ENCODE measurements around the gene ARPC2.
"Not testable (repeated sequence)": the region's sequence is repeated elsewhere in the genome, so short reads cannot be mapped to it uniquely, and the experiment has no call there.

The ARPC2 gene

DNA sequence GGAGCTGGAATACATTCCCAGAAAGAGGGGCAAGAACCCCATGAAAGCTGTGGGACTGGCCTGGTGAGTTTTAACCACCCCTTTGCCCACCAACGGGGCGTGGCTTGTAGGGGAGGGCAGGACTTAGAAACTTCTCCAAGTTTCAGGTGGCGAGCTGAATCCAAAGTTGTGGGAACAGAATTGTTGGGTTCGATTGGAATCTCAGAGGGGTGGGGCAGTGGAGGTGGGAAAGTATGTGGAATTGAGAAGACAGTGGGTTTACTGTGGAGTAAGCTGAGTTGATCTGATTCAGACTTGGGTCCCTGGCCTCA is 54.5 kb downstream of the ARPC2 start:
- no peak for DNase-seq (ENCODE audit: low read depth in 2 of 2)

DNA sequence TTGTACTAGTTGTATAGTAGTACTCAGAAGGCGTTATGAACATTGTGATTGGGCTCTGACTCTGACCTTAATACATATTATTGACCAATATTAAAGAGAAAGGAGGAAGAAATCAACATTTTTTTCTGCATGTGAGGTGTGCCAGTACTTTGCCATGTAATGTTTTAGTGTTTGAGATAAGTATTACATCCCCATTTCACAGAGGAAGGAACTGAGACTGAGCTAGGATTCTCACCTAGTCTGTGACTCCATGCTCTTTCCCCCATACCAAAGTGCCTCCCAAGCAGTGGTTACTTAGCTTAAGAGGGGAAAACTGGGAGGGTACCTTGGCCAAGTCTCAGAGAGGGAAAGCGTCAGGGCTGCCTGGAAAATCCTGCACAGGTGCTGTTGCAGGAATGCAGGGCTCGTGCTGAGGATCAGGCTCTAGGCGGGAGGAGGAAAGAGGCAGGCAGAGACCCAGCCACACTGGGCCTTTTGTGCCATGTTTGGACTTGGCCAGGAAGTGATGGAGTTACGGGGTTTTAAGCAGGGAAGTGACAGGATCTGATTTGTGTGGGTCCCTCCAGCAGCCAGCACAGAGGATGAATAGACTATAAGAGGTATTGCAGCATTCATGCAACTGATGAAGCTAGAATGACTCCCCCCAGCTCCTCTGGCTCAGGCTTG is 55.0 kb downstream of the ARPC2 start:
- no peak for DNase-seq (ENCODE audit: low read depth in 2 of 2)

DNA sequence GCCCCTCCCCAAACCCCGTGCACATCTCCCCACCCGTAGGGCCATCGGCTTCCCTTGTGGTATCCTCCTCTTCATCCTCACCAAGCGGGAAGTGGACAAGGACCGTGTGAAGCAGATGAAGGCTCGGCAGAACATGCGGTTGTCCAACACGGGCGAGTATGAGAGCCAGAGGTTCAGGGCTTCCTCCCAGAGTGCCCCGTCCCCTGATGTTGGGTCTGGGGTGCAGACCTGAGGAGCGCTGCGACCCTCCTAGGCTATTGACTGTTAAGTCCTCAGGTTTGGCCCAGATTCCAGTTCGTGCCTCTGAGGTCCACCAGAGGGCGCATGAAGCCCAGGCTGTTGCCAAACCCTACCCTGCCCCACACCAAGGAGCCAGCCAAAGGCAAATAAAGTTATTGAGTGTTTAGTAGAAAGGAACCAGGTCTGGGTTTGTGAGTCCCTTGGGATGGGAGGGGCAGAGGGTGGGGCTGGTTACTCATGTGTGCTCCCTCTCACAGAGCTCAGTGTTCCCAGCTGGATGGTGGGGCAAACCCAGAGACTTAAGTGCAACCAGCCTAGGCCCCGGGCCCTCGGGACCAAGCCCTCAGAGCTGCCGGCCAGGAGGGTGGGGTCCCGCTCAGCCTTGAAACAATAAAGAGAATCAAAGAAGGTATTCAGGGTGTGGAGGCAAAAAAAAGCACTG is 55.7 kb downstream of the ARPC2 start:
- DNase-seq (ENCODE audit: low read depth in 2 of 2): peak; percentile 61 to 65

DNA sequence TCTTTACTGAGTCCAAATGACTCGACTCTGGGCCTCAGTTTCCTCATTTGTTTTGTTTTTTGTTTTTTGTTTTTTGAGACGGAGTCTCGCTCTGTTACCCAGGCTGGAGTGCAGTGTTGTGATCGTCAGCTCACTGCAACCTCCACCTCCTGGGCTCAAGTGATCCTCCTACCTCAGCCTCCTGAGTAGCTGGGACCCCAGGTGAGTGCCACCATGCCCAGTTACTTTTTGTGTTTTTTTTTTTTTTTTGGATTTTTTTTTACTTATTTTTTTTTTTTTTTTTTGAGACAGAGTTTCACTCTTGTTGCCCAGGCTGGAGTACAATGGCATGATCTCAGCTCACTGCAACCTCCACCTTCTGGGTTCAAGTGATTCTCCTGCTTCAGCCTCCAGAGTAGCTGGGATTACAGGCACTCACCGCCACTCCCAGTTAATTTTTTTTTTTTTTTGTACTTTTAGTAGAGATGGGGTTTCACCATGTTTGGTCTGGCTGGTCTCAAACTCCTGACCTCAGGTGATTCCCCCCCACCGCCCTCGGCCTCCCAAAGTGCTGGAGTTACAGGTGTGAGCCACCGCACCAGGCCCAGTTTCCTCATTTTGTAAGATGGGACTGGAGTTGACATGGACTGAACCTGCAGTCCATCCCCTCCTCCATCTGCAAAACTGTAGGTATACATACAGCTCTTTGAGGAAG is 56.4 kb downstream of the ARPC2 start:
- DNase-seq (ENCODE audit: low read depth in 2 of 2): not testable (repeated sequence)

DNA sequence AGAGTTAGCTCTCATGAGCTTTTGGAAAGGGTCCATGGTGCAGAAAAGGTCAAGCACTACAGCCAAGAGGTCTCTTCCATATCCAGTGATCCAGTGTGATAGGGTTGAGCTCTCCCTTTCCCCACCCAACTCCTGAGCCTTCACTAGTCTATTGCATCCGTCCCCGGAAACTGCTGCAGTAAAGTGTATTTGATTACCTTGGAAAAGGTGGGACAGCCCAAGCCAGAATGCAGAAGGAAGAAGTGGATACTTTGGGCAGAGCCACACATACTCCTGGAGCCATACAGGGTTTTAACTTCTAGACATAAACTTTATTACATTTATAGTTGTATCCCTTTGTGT is 56.9 kb downstream of the ARPC2 start:
- no peak for DNase-seq (ENCODE audit: low read depth in 2 of 2)

DNA sequence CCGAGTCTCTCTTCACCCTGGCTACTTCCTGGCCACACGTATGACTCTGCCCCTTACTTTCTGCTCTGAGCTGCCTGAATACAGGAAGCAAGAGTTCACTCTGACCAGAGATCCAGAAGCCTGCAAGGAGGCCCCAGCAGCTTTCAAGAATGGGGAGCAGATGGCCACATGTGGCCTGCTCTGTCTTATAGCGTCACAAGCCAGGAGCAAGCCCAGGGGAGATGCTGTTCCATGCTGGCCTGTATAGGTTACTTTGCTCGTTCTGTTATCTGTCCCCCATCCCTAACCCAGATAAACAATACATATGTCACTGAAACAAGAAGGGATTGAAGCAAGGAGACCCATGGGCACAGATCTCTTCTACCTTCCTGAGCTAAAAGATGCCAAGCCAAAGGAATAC is 57.6 kb downstream of the ARPC2 start:
- DNase-seq (ENCODE audit: low read depth in 2 of 2): no peak

DNA sequence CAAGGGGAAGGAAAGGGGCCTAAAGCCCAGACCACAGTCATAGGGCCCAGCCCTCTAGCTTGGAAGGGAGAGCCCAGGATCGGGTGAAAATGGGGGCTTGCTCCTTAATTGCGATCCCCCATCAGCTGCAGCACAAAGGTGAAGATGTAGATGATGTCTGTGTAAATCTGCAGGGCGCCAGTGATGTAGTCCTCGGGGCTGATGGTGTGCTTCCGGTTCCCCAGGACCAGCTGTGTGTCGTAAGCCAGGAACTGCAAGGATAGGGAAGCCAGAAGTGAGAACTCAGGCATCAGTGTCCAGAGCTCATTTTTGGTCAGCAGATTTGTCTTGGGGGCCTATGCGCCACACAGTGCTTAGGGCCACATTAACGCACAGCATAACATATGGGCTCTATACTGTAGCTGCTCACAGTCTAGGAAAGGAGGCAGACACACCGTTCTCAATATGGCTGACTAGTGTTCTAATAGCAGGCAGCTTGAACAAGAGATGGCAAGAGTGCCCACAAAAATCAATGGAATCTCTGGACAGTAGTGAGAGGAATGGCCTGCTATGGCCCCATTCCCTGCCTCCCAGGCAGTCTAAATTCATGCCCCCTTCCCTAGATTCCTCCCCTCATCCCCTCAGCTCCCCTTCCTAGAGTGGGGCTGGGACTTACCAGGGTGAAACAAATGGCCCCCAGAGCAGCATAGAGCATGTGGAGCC is 58.5 kb downstream of the ARPC2 start:
- no peak for DNase-seq (ENCODE audit: low read depth in 2 of 2)

DNA sequence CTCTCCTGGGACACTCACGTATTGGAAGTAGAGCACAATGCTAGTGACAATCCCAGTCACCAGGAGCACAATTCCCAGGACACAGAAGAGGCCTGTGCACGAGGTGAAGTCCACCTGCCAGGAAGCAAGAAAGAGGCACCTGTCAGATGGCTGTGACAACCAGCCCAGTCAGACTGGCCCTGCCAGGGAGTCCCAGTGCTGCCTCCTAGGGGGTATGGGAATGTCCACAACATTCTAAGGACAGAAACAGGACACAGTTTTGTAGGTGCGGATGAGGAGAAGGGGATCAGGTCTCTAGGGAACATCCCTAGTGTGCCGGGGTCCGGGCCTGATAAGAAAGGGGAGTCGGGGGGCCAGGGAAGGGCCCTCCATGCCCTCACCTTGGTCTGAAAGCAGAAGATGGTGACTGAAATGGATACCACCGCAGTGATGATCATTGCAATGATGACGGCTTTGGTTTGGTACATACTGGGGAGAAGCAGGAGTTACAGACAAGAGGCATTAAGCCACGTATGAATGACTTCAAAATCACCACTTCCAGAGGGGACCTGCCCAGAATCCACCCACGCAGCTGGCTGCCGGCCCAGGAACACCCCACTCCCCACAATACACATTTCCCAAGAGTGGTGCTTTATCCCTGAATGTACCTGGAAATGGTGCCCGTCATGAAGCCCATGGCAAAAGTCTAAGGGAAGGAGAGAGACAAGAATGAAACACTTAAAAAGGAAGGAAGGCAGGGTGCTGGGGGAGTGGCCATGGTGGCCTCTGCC is 60.2 kb downstream of the ARPC2 start:
- DNase-seq (ENCODE audit: low read depth in 2 of 2): no peak

DNA sequence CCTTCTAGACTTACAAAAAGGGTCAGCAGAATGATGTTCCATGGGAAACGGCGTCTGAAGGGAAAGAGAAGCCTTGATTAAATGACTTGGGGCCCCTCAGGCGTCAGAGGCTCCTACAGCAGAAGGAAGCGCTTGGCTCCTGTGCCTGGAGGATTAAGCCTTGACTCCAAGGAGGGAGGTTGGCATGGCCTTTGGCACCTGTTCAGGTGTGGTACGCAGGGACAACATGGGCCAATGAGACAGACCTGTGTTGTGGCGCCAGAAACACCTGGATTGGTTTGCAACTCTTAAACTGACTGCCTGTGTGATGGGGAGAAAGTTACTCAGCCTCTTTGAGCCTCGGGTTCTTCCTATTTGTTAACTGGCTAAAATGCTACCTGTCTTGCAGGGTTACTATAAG is 60.9 kb downstream of the ARPC2 start:
- DNase-seq (ENCODE audit: low read depth in 2 of 2): no peak

DNA sequence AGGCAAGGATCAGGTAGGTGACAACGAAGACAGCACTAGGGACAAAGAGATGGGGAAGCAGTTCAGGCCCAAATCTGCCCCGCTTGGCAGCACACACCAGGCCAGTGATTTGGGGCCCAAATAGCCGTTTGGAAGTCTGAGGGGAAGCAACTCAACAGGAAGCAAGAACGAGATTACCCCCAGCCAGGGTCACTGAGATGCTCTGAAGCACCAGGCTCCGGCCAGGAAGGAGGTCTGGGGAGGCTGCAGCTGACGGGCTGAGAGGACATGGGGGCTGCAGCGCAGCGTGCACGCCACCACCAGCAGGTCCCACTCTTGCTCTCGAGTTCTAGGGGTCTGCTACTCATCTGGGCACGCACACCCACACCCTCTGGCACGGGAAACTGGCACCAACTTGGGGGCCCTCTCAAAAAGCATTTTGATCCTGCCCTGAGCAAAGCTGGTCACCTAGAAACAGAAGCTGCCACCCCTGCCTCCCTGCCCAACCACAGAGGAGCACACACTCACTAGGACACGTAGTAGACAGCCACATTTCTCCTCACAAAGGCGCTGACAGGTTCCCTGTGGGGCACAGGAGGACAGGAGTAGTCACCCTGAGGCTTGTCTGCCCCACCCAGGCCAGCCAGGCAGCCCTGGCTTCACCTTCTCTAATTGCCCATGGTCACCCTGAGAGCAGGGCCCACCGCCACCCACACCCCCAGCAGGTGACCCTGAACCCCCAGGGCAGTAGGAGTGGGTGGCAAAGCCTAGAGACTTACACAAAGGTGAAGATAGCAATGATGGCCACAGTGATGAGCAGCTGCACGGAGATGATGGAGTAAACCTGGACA is 61.8 kb downstream of the ARPC2 start:
- no peak for DNase-seq (ENCODE audit: low read depth in 2 of 2)

DNA sequence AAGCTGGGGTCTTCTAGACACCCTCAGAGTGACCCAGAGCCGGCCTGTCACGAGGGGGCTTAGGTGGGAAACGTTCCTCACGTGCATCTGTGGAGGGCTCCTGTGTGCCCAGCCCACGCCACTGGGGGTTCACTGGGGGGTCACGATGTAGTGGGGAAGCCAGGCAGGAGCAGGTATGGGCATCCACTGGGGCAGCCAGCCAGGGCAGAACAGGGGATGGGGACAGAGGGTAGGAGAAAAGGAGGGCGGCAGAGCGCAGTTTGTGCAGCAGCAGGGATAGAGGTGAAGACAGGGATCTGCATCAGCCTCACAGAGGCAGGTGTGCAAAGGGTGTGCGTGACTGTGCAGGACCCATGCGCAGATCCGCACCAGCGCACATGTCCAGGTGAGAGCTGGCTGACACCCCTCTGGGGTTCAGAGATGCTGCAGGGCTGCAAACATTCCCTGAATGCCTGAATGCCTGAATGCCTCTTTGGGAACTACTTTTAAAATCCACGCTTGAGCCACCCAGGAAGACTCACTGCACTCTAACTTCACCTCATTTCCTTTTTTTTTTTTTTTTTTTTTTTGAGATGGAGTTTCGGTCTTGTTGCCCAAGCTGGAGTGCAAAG is 63.4 kb downstream of the ARPC2 start:
- DNase-seq (ENCODE audit: low read depth in 2 of 2): no peak

DNA sequence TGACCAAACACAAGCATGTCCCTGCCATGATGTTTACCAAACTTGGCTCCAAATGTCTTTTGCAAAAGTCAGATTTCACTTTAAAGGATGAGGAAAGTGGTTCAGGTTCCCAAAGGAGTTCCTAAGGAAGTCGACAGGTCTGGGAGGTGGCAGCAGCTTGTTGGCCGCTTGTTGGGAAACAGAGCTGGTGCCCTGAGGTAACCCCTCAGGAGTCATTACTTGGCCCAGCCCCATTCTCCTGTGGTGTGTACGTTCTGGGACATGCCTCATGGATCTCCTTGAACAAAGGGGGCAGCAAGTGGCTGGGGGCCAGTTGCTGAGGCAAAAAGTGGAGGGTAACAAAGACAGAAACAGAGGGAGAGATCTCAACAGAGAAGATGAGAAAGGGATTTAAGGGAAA is 64.5 kb downstream of the ARPC2 start:
- no peak for DNase-seq (ENCODE audit: low read depth in 2 of 2)

DNA sequence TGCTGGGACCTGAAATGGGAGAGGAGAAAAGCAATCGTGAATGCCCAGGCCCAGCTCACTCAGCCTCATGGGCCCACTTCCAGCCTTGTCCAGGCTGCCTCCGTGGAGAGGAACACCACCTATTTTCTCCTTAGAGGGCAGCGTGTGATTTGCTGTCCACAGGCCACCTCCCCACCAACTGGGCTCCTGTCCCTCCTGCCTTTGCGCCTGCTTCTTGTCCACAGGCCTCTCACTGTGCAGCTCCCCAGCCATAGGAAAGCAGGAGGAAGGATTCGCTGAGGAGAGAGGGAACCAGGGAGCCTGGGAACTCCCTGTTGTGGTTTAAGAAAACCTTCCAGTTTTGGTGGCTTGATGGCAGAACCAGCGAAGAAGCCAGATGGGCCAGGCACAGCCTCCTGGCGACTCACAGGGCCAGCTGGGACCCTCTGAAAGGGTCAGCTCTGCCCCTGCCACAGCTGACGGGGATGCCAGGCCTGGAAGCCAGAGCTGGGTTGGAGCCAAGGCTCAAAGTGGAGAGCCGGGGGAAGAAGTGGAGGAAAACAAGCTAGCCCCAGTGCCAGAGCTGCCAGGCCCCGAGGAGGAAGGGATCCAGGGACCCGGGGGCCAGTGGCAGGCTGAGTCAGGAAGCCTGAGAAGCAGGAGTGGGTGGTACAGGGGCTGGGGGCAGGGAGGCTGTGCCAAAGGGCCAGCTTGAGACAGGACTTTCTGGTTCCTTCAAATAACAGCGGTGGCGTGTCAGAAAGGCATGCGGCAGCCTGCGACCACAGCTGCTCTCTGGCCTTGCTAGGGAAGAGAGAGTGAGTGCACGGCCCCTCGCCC is 65.4 kb downstream of the ARPC2 start:
- no peak for DNase-seq (ENCODE audit: low read depth in 2 of 2)

DNA sequence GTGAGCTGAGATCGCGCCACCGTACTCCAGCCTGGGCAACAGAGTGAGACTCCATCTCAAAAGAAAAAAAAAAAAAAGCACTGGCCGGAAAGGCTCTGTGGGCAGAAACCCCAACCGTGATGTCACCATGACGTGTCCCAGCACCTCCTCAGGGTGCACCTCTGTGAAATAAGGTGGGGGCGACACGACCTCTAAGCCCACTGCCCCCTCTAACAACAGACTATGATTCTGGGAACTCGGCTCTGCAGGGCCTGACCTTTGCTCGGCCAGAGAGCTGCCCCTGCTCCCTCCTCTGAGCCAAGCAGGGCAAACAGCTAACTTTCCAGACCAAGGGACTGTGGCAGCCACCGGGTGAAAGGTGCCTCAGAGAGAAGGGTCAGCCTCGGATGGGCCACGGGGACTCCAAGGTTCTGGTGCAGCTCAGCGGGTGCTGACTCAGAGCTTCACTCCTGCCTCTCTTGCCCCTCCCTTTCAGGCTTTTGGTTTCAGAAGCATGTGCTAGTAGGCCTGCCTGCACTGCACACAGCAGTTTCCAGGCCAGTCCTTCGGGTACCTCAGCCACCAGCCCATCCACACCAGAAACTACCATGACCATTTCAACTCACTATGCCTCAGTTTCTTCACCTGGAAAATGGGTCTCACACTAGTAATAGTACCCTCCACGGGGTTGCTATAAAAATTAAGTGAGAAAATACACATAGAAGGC is 67.3 kb downstream of the ARPC2 start:
- no peak for DNase-seq (ENCODE audit: low read depth in 2 of 2)

DNA sequence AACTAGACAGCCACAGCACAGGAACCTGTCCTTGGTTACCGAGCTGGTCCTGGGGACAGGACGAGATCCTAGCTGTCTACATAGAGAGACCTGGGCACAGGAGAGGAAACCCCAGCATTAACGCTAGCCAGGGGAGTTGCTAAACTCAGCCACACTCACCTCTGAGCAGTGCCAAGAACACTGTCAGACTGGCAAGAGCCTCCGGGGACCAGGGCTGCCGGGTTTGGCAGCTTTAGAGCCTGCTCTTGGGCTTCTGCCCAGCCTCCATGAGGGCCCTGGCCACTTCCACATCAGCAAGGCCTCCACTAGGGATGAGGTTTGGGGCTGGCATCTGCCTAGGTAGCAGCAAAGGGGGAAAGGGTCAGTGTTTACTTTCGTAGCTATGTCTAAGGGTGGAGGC is 68.6 kb downstream of the ARPC2 start:
- no peak for DNase-seq (ENCODE audit: low read depth in 2 of 2)

DNA sequence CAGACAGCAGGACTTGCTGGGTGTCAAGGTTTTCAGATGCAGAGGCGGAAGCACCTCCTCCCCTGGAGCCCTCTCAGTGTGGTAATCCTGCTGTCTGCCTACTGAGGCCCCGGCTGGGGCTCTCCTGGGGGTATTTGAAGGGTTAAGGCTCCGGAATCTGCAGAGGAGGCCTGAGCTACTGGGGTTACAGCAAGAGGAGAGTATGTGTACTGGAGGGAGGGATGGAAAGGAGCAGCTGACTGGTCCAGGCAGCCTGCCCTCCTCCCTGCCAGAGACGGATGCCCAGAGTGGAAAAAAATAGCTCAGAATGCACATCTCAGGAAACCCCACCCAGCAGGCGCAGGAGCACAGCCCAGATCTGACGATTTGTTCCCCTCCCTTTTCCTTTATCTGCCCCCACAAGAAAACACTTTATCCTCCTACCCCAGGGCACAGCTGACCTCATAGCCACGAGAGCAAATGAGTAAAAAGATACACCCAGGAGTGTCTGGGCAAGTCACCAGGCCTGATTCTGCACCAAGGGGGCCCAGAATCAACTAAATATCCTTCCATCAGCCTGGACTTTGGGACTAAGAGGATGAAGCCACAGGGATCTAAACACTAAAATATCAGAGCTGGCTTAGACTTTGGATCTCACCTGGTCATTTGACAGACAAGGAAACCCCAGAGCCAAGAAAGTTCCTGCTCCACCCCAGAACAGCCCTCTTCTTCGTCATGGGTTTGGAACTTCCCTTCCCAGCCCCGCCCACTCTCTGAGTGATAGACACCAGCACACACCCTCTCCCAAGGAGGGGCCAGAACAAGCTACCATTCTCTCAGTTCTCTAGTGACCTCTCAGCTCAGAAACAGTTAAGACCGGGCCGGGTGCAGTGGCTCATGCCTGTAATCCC is 69.8 kb downstream of the ARPC2 start:
- DNase-seq (ENCODE audit: low read depth in 2 of 2): peak; percentile 70 to 73

DNA sequence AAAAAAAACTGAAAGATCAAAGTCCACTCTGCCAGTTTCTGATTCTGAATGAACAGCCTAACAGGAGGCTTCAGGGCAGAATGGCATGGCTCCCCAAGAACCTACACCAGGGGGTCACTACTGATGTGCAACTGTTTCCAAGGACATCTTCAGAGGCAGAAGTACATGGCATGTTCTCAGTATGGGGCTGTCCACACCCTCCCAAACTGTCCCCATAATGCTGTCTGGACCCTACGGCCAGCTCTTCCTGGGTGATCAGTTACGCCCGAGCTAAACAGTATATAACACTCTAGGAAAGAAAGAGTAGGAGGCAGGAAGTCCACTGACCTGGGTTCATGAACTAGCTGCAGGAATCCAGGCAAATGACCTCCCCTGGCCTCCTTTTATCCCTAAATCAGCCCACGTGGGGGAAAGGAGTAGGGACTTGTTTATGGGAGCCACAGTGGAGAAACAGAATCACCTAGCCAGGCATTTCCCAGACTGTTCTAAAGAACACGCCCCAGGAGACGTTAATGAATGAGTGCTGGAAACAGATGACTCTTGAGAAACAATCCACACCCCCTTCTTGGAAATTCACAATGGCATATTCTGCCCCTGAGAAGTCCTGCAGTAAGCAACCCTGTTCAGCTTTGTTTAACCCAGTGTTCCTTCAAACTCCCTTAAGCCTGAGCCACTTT is 72.8 kb downstream of the ARPC2 start:
- DNase-seq (ENCODE audit: low read depth in 2 of 2): no peak
